Osteoblast (primary cell): ENCODE results near the gene PPP2R5C. TPM values are rescaled to one million over a fixed set of nuclear protein-coding genes. Genes with fewer than 3 reads are reported as not detected.

Experiments
- DNase-seq: peaks from one replicate; pipeline ENCODE4 v3.0.0; 2011; ENCODE audit warnings: low spot score, mixed read lengths; ENCODE audit not compliant: insufficient read length; ENCODE audit errors: missing footprints
- H2AFZ ChIP-seq: 2 replicates; pipeline ENCODE4 v1.6.0; 2011; ENCODE audit warnings: mild to moderate bottlenecking, low read length
- H3K27ac ChIP-seq: 2 replicates; pipeline ENCODE4 v1.5.1; 2011; ENCODE audit warnings: mild to moderate bottlenecking, low read depth, low read length, moderate library complexity
- H3K27me3 ChIP-seq: 2 replicates; pipeline ENCODE4 v1.6.0; 2012; ENCODE audit warnings: mild to moderate bottlenecking, control low read depth, inconsistent platforms, low read length, moderate library complexity; ENCODE audit not compliant: insufficient read depth
- H3K36me3 ChIP-seq: 2 replicates; pipeline ENCODE4 v1.5.1; 2011; ENCODE audit warnings: mild to moderate bottlenecking, low read length, control low read depth, moderate library complexity; ENCODE audit not compliant: insufficient read depth
- H3K4me1 ChIP-seq: 2 replicates; pipeline ENCODE4 v1.5.1; 2011; ENCODE audit warnings: mild to moderate bottlenecking, low read length, control low read depth, moderate library complexity; ENCODE audit not compliant: insufficient read depth
- H3K4me2 ChIP-seq: 2 replicates; pipeline ENCODE4 v1.6.0; 2011; ENCODE audit warnings: mild to moderate bottlenecking, low read length; ENCODE audit not compliant: insufficient read depth
- H3K4me3 ChIP-seq: fragments of 200-600 bp; sonication (generic); 3 replicates; pipeline ENCODE4 v1.5.1; 2012; ENCODE audit warnings: mild to moderate bottlenecking, low read length, inconsistent platforms; ENCODE audit not compliant: insufficient read depth
- H3K79me2 ChIP-seq: 2 replicates; pipeline ENCODE4 v1.6.0; 2012; ENCODE audit warnings: mild to moderate bottlenecking, low read length, control low read depth, inconsistent platforms; ENCODE audit not compliant: insufficient read depth
- H3K9me3 ChIP-seq: 2 replicates; pipeline ENCODE4 v1.5.1; 2011; ENCODE audit warnings: low read depth, low read length, control low read depth
- H4K20me1 ChIP-seq: 2 replicates; pipeline ENCODE4 v1.6.0; 2012; ENCODE audit warnings: mild to moderate bottlenecking, low read length, control low read depth; ENCODE audit not compliant: insufficient read depth
- CTCF ChIP-seq: IDR thresholded peaks from 2 replicates; pipeline ENCODE4 v1.5.1; 2011; ENCODE audit warnings: mild to moderate bottlenecking, low read depth, low read length, moderate library complexity; ENCODE audit errors: extremely low read depth
- total RNA-seq: library from RNA; depleted of rRNA; stranded (reverse); fragments of >200 nt; gene quantifications from 2 replicates; pipeline ENCODE4 v1.2.3, GENCODE V29; 2012

PPP2R5C gene
- total RNA-seq, 1 donor: 101 TPM

GRCh38 chr14:101789222-101789621 is 27.7 kb downstream of the PPP2R5C start:
- Histone ChIP-seq H2AFZ (no peak overlapping the region), H3K27ac (no peak overlapping the region), H3K79me2 (no peaks in the 10 kb centered on the region), H3K4me2 (no peak overlapping the region), H4K20me1 (no peaks in the 10 kb centered on the region), H3K36me3 (no peaks in the 10 kb centered on the region), H3K4me1 (peaks cover 3% of the 10 kb centered on the region), H3K27me3 (no peaks in the 10 kb centered on the region), H3K9me3 (no peaks in the 10 kb centered on the region), H3K4me3 (no peak overlapping the region)
- TF ChIP-seq CTCF: no peak
- DNase-seq: no peak

- Histone ChIP-seq H3K79me2 (no peaks in the 10 kb centered on the region), H3K27me3 (no peaks in the 10 kb centered on the region), H2AFZ (no peak overlapping the region), H3K4me1 (peaks cover 3% of the 10 kb centered on the region), H3K4me3 (no peak overlapping the region), H3K36me3 (no peaks in the 10 kb centered on the region), H3K4me2 (no peak overlapping the region), H3K9me3 (no peaks in the 10 kb centered on the region), H4K20me1 (no peaks in the 10 kb centered on the region), H3K27ac (no peak overlapping the region)
- no peak for DNase-seq
- no peak for TF ChIP-seq CTCF
Measured at GRCh38 chr14:101790232-101790631, 28.7 kb downstream of the PPP2R5C start.

GRCh38 chr14:101791919-101792572 is 30.5 kb downstream of the PPP2R5C start:
- H3K27ac ChIP-seq: peak overlapping the region; percentile 25
- peaks cover 3% of the 10 kb centered on the region for H3K4me1 ChIP-seq
- H3K4me3 ChIP-seq: peak overlapping the region; percentile 58
- DNase-seq: peak; percentile 93
- peak overlapping the region; percentile 56 for H2AFZ ChIP-seq
- TF ChIP-seq CTCF: no peak
- peak overlapping the region; percentile 75 for H3K4me2 ChIP-seq
- H3K79me2 ChIP-seq: no peaks in the 10 kb centered on the region
- no peaks in the 10 kb centered on the region for H3K9me3 ChIP-seq
- H3K27me3 ChIP-seq: no peaks in the 10 kb centered on the region
- no peaks in the 10 kb centered on the region for H3K36me3 ChIP-seq
- no peaks in the 10 kb centered on the region for H4K20me1 ChIP-seq

GRCh38 chr14:101796016-101796415 is 34.5 kb downstream of the PPP2R5C start:
- no peaks in the 10 kb centered on the region for H3K36me3 ChIP-seq
- H3K4me2 ChIP-seq: no peak overlapping the region
- no peaks in the 10 kb centered on the region for H3K27me3 ChIP-seq
- peaks cover 3% of the 10 kb centered on the region for H3K4me1 ChIP-seq
- H4K20me1 ChIP-seq: no peaks in the 10 kb centered on the region
- no peak overlapping the region for H3K4me3 ChIP-seq
- no peak for TF ChIP-seq CTCF
- no peaks in the 10 kb centered on the region for H3K9me3 ChIP-seq
- H3K27ac ChIP-seq: no peak overlapping the region
- no peaks in the 10 kb centered on the region for H3K79me2 ChIP-seq
- H2AFZ ChIP-seq: no peak overlapping the region
- DNase-seq: no peak
